GOT3 (cell line): ENCODE data around the gene IFI6.
"Not testable (repeated sequence)": the region's sequence is repeated elsewhere in the genome, so short reads cannot be mapped to it uniquely, and the experiment has no call there.

Source experiments
- DNase-seq: peaks from one replicate; lab custom pipeline; 2025; ENCODE audit warnings: mixed read lengths; lab: John Stamatoyannopoulos, UW

The IFI6 gene

DNA sequence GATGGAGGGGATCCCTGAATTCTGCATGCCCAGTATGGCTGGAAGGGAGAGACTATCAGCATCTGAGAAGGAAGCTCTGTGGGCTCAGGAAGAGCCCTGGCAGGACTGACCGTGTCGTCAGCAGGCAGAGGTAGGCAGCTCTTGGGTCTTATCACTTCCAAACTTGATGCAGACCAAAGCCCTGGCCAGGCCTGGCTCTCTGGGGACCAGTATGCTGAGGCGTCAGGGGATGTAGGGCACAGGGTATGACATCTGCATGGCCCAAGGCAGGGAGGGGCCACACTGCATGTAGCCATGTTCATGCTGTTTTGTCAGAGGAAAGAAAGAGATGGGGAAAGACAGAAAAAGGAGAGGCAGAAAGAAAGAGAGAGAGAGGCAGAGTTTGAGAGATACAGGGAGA lies 43.3 kb downstream of the IFI6 start:
- no peak for DNase-seq

DNA sequence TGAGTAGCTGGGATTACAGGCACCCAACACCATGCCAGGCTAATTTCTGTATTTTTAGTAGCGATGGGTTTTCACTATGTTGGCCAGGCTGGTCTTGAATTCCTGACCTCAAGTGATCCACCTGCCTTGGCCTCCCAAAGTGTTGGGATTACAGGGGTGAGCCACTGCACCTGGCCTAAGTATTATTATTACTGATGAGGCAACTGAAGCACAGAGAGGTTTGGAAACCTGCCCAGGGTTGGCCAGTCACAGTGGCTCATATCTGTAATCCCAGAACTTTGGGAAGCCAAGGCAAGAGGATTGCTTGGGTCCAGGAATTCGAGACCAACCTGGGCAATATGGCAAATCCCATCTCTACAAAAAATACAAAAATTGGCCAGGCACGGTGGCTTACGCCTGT lies 44.3 kb downstream of the IFI6 start:
- not testable (repeated sequence) for DNase-seq

DNA sequence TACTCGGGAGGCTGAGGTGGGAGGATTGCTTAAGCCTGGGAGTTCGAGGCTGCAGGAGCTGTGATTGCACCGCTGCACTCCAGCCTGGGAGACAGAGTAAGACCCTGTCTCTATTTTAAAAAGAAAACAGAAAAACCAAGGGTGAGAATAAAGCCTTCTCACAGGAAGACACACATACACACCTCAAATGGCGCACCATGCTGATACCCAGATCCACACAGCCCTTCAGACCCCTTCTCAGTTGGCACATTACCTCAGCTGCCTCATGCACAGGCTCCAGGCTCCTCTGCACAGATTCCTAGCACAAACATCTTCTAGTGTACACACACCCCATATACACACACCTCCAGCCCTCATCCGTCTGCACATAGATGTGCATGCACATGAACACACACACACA lies 44.9 kb downstream of the IFI6 start:
- DNase-seq, result no peak

DNA sequence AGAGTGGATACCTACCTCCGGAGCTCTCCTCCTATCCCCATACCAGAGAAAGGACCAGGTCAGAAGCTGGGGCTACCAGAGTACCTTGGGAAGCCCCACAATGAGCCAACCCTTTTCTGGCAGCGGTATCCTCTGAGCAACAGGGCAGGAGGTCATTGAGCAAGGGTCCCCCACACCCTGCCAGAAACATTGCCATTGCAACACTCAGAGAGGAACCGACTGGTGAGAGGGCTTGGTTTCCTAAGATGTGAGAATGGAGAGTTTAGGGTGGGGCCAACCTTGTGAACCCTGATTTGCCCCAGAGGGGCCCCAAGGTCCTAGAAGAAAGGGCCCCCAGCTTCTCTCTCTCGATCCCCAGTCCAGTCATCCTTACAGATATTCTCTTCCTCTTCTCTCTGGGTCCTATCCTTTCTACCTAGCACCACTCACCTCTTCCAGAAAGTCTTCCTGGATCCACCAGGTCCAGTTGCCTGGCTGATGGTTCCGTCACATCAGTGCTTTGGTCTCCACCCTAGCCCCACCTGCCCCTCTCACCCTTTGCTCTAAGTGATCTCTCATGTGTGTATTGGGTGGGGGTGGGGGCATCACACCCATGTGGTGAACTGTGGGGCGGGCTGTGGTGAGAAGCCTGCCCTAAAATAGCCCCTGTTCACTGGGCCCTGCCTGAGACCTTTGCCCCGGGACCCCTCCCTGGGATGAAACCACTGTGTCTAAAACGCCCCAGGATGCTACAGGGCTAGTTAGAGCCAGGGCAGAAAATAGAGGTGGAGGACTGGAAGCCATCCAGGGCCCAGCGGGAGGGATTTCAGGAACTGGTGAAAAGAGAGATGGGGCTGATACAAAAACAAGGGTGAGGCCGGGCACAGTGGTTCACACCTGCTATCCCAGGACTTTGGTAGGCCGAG lies 45.7 kb downstream of the IFI6 start:
- DNase-seq, result no peak

DNA sequence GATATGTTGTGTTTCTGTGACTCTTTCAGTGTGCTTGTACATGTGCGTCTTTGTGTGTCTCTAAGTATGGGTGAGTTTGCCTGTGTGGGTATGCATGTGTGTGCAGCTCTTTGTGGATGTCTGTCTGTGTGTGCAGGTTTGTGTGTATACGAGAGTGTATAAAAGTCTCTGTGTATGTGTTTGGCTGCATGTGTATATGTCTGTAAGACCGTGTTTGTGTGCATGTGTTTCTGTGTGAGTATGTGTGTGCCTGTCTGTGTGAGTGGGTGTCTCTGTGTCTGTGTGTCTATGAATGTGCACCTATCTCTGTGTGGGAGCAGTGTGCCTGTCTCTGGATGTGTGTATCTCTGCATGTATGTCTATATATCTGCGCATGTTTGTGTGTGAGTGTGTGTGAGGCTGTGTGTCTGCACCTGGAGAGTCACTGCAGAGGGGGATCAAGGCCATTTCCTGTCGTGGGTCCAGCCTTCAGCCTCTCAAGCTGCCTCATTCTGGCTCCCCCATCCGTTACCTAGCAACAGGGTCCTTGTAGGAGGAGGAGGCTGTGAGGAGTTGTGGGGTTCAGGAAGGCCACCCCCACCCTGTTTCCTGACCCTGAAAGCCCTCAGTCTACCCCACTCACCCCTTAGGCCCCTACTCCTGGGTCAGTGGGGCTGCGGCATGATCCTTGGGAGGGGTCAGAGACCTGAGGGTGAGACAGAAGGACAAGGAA lies 47.4 kb downstream of the IFI6 start:
- no peak for DNase-seq

DNA sequence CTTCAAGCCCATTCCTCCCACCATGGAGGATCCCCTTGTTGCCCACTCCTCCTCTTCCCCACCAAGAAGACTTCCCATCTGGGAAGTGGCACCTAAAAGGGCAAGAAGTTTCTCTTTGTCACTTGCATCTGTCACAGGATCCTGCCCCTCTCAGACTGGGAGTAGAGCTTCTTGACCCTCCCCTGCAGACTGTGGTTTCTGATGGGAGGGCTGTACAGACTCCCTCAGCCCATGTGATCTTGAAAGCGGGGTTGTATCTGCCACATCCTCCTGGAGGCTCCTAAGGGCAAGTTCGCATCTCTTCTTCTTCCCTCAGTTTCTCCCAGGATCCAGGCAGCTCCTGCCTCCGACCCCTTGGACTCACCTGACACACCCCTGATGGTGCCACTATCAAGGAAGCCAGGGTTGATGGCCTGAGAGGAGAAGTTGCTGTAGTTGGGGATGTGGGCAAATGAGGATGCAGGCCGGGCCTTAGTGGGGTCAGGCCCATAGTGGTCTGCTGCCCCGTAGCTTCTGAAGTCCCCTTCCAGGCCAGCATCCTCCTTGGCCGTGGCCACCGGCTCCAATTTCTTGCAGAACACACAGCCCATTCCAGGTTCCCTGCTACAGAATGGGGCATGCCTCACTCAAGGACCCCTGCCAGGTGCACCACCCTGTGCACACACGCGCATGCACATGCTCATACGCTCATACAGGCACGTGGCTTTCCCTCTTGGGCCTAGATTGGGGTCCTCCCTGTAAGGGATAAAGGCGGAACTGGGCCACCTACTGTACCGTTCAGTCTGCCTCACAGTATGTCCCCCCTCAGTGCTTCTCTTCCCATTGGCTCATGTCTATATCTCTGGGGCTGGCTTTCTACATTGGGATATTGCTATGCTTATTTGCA lies 48.4 kb downstream of the IFI6 start:
- no peak for DNase-seq

DNA sequence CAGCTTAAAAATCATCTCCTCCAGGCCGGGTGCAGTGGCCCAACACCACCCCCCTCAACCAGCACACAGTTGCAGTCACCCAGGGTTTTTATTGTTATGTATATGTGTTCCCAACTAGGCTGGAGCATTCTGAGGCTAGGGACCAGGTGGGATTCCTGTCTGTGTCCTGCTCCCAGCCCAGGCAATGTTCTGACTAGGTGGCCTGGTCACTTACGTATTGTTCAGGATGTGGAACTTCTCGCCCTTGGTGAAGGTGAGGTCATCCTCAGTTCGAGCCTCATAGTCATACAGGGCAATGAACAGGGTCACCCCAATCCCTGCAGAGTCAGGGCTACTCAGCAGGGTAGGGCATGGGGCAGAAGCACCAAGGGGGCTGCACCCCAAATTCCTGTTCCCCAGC lies 49.2 kb downstream of the IFI6 start:
- DNase-seq, result no peak

DNA sequence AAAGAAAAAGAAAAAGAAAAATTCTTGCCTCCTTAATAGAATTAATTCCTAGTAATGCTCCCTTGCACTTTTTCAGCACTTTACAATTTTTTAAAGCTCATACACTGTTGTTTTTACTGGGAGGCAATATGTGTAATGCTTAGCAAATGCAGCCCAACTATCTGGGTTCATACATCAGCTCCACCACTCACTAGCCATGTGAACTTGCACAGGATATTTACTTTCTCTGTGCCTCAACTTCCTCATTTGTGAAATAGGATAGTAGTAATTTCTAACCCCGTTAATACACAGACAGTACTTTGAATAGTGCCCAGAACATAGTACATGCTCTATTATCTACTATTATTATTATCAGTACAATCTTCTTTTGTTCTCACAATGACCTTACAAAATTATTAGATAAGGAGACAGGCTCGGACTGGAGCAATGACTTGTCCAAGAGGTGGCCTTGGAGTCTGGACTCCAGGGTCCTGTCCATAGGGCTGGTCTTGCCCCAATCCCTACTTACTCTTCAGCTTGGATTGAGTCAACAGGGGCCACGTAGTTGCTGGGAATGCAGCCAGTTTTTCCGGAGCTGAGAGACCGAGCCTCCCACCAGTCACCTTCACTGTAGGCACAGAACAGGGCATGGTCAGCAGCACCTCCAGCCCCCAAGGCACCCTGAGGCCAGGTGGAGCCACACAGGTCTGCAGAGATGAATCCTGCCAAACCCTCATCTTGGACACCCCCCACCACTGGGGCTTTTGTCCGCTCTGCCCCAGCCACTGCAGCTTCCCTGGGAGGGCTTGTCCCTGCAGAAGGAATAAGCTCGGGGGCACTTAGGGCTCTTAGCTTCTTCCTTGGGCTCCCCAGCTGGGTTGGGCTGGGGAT lies 50.7 kb downstream of the IFI6 start:
- no peak for DNase-seq

DNA sequence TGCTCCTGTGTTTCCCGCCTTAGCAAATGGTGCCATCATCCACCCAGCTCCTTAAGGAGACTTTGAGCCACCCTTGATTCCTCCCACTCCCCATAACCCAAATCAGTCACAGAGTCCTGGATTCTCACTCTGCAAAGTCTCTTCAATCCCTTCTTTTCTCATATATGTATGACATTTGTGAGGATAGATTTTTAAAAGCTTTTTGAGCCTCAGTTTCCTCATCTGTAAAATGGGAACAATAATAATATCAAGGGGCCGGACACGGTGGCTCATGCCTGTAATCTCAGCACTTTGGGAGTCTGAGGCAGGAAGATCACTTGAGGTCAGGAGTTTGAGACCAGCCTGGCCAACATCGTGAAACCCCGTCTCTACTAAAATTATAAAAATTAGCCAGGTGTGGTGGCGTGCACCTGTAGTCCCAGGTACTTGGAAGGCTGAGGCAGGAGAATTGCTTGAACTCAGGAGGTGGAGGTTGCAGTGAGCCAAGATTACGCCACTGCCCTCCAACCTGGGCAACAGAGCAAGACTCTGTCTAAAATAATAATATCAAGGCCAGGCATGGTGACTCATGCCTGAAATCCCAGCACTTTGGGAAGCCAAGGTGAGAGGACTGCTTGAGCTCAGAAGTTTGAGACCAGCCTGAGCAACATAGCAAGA lies 52.1 kb downstream of the IFI6 start:
- DNase-seq, result not testable (repeated sequence)

DNA sequence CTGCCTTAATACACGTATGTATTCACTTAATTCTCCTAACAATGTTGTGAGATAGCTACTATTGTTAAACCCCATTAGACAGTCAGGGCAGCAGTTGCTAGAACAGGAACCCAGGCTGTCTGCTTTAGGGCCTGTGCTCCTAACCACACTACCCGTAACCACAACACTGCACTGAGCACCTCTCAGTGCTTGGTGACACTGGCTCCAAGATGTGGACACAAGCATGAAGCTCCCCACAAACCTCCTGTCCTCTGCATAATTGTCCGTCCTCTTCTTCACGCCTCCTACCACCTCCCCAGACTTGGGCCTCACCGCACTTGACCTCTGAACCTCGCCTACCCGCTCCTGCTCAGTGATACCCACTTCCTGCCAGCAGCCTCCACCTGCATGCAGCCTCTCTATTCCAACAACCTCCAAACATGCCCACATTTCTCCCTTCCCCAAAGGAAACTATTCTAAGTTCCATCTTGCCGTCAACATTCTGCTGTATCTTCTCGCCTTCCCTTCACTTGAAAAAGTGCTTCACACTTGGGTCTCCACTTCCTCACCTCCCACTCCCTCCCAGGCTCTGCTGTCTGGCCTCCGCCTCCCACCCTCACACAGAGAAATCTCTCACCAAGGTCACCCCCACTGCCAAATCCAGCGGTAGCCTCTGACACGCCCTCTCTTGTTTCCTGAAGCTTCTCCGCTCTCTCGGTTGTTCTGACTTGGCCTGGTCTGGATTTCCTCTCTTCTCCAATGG lies 53.5 kb downstream of the IFI6 start:
- DNase-seq, result no peak

DNA sequence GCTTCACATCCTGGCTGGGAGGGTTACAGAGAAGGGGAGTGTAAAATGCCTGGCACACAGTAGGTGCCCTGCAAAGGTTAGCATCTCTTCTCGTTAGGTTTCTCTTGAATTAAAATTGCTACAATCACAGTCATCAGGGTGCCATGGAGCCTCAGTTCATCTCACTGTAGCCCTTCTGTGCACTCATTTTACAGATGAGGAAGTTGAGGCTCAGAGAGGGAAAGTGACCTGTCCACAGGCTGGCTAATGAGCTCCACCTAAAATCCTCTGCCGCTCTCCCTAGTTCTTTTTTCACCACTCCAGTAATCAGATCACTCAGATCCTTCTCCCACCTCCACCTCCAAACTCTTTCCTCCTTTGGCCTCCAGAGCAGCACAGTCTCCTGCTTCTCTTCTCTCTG lies 54.6 kb downstream of the IFI6 start:
- no peak for DNase-seq

DNA sequence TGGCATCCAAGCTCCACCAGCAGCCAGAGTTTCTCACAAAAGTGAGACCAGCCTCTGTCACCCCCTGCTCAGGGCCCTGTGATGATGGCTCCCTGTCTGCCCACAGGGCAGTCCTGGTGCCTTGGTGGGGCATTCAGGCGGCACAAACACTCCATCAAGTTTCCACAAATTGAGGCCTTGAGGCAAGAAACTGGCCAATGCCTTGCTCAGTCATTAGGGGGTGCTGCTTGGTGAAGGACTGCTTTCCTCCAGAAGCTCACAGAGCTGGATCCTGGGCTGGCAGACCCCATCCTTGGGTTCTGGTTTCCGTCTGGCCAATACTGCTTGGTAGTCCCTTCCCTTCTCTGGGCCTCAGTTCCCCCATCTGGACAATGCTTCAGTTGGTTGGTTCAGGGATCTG lies 55.6 kb downstream of the IFI6 start:
- DNase-seq, result no peak
